ENCODE data around the gene CALU. TPM values are rescaled to one million over a fixed set of nuclear protein-coding genes. Genes with fewer than 3 reads are reported as not detected.

CALU gene
- total and polyA plus RNA-seq, 10 donors = 7.9 to 98.8 (median 58.9) TPM

DNA sequence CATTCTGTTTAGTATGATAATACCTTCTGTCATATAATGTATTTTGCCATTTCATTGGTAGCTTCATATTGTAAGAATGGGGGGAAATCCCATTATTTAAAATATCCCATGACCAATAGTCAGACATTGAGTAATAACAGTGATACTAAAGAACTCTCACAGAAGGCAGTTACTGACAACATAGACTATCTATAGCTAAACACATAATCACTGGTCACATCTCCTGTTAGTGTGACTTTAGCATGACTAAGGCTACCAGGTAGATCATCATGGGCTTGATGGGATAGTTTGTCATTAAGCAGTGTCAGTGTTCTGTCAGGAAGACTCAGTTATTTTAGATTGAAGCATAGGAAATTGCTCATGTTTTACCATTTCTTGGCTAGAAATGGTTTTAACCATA is 20.1 kb downstream of the CALU start:
- no peaks in the 10 kb centered on the region for H3K9me3 ChIP-seq
- intact Hi-C loops (cut with DNase I; ENCODE audit: low total_unique reads) = no loop called here
- no peaks in the 10 kb centered on the region for H3K27me3 ChIP-seq (replicated peaks in 1 of 7)
- DNase-seq = no peak
- H3K36me3 ChIP-seq = peaks cover 0 to 99% (median 65%) of the 10 kb centered on the region in 6 donors
- TF ChIP-seq POLR2A (IDR thresholded peaks at IDR 0.05) (no peak), POLR2AphosphoS5 (IDR thresholded peaks at IDR 0.05) (no peak)
- TF ChIP-seq, protein P1, sequence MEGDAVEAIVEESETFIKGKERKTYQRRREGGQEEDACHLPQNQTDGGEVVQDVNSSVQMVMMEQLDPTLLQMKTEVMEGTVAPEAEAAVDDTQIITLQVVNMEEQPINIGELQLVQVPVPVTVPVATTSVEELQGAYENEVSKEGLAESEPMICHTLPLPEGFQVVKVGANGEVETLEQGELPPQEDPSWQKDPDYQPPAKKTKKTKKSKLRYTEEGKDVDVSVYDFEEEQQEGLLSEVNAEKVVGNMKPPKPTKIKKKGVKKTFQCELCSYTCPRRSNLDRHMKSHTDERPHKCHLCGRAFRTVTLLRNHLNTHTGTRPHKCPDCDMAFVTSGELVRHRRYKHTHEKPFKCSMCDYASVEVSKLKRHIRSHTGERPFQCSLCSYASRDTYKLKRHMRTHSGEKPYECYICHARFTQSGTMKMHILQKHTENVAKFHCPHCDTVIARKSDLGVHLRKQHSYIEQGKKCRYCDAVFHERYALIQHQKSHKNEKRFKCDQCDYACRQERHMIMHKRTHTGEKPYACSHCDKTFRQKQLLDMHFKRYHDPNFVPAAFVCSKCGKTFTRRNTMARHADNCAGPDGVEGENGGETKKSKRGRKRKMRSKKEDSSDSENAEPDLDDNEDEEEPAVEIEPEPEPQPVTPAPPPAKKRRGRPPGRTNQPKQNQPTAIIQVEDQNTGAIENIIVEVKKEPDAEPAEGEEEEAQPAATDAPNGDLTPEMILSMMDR (IDR thresholded peaks at IDR 0.05 in 8 of 11, conservative IDR thresholded peaks at IDR 0.05 in 3 of 11) = no peak
- no peak overlapping the region for H3K4me3 ChIP-seq
- no peak overlapping the region for H3K27ac ChIP-seq
- no peaks in the 10 kb centered on the region for H3K4me1 ChIP-seq

DNA sequence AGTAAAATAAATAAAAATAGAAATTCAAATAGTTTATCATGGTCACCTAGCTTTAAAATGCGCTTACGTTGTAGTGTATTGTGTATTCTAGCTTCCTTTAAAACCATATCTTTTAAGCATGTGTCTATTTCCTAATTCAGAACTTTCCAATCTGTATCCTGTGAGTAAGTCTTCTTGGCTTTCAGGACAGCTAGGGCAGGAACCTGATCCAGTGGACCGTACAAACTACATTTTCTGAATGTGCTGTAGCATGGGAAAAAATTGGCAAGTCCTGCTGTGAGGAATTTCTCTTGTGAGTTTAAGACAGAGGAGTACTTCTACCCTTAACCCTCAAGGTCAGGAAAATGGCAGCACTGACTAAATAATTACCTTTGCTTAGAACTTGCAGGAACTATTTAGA is 24.4 kb downstream of the CALU start:
- Histone ChIP-seq H3K4me3 (no peak overlapping the region), H3K27me3 (replicated peaks in 1 of 7) (no peaks in the 10 kb centered on the region), H3K9me3 (no peaks in the 10 kb centered on the region), H3K27ac (no peak overlapping the region), H3K36me3 (peaks cover 0 to 100% (median 78%) of the 10 kb centered on the region in 6 donors), H3K4me1 (no peaks in the 10 kb centered on the region)
- 89 to 96% (median 92%) methylated on average over 3 of the region's 3 CpGs for WGBS, 5 donors
- TF ChIP-seq POLR2A (IDR thresholded peaks at IDR 0.05) (no peak), POLR2AphosphoS5 (IDR thresholded peaks at IDR 0.05) (no peak)
- TF ChIP-seq, protein P1 (IDR thresholded peaks at IDR 0.05 in 8 of 11, conservative IDR thresholded peaks at IDR 0.05 in 3 of 11) = no peak
- no peak for DNase-seq
- intact Hi-C loops (cut with DNase I; ENCODE audit: low total_unique reads) = no loop called here

DNA sequence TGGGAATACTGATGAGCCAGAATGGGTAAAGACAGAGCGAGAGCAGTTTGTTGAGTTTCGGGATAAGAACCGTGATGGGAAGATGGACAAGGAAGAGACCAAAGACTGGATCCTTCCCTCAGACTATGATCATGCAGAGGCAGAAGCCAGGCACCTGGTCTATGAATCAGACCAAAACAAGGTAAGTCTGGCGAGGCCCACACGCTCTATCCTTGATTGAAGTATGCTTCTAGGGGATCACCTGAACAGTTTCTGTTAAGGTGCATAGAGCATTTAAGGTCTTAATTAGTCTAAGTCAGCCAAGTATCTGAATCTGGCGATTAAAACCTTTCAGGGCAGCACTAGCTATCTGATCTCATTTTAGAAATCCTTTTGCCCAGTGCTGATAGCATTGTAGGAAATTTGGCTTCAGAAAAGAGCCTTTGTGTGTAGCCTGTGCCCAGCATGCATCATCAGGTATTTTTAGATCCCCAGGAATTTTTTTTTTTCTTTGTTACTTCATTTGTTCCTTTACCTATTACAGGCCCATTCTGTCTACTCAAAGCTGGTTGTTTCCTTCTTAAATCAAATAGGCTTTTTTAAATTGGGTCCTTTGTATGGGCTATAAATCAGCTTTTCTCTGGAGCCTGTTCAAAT is 28.4 kb downstream of the CALU start:
- TF ChIP-seq POLR2A (IDR thresholded peaks at IDR 0.05) (no peak), POLR2AphosphoS5 (IDR thresholded peaks at IDR 0.05) (no peak)
- TF ChIP-seq, protein P1 (IDR thresholded peaks at IDR 0.05 in 8 of 11, conservative IDR thresholded peaks at IDR 0.05 in 3 of 11) = no peak
- 95 to 98% (median 97%) methylated on average over 6 of the region's 6 CpGs for WGBS, 5 donors
- Histone ChIP-seq H3K27me3 (replicated peaks in 1 of 7) (no peaks in the 10 kb centered on the region), H3K4me3 (no peak overlapping the region), H3K4me1 (no peaks in the 10 kb centered on the region), H3K9me3 (no peaks in the 10 kb centered on the region), H3K36me3 (peaks cover 0 to 100% (median 69%) of the 10 kb centered on the region in 6 donors), H3K27ac (no peak overlapping the region)
- no peak for DNase-seq
- intact Hi-C loops (cut with DNase I; ENCODE audit: low total_unique reads) = no loop called here

DNA sequence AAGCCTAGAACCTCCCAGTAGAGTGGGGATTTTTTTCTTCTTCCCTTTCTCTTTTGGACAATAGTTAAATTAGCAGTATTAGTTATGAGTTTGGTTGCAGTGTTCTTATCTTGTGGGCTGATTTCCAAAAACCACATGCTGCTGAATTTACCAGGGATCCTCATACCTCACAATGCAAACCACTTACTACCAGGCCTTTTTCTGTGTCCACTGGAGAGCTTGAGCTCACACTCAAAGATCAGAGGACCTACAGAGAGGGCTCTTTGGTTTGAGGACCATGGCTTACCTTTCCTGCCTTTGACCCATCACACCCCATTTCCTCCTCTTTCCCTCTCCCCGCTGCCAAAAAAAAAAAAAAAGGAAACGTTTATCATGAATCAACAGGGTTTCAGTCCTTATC is 31.1 kb downstream of the CALU start:
- Histone ChIP-seq H3K27ac (no peak overlapping the region), H3K9me3 (no peaks in the 10 kb centered on the region), H3K27me3 (replicated peaks in 1 of 7) (no peaks in the 10 kb centered on the region), H3K4me1 (no peaks in the 10 kb centered on the region), H3K36me3 (peaks cover 0 to 99% (median 59%) of the 10 kb centered on the region in 6 donors), H3K4me3 (no peak overlapping the region)
- DNase-seq = no peak
- TF ChIP-seq, protein P1 (IDR thresholded peaks at IDR 0.05 in 8 of 11, conservative IDR thresholded peaks at IDR 0.05 in 3 of 11) = no peak
- TF ChIP-seq POLR2A (IDR thresholded peaks at IDR 0.05) = no peak
- TF ChIP-seq POLR2AphosphoS5 (IDR thresholded peaks at IDR 0.05) = no peak
- WGBS, 5 donors = 41 to 64% (median 58%) methylated on average over 2 of the region's 2 CpGs
- intact Hi-C loops (cut with DNase I; ENCODE audit: low total_unique reads) = no loop called here

Measured in spleen (tissue), 11 donors.